HepG2 (cell line): ENCODE data around the gene EEF1E1. TPM values are rescaled to one million over a fixed set of nuclear protein-coding genes. Genes with fewer than 3 reads are reported as not detected.

Experiments used
- HMG20A ChIP-seq: IDR thresholded peaks from 2 replicates; pipeline ENCODE4 v1.6.1; 2016; ENCODE audit warnings: borderline replicate concordance
- HNRNPLL ChIP-seq: fragments of 200-400 bp; formaldehyde crosslinking; IDR thresholded peaks from 2 replicates; pipeline ENCODE4 v1.6.1; 2017; ENCODE audit warnings: mild to moderate bottlenecking, low read depth, low read length; ENCODE audit not compliant: poor library complexity, severe bottlenecking
- HOXA7 ChIP-seq: sonication (generic); formaldehyde crosslinking; IDR thresholded peaks from 2 replicates; pipeline ENCODE4 v1.8.1; 2022; ENCODE audit warnings: mild to moderate bottlenecking, missing genetic modification reagents, moderate library complexity
- IRX3 ChIP-seq: sonication (generic); formaldehyde crosslinking; IDR thresholded peaks from 2 replicates; pipeline ENCODE4 v1.8.1; 2023; ENCODE audit warnings: mild to moderate bottlenecking, low read depth, missing genetic modification reagents, borderline replicate concordance
- PHF5A ChIP-seq: IDR thresholded peaks from one replicate; pipeline ENCODE4 v1.6.1; 2018; ENCODE audit warnings: low read depth, missing genetic modification reagents; ENCODE audit not compliant: unreplicated experiment
- SMYD3 ChIP-seq: sonication (generic); formaldehyde crosslinking; IDR thresholded peaks from 2 replicates; pipeline ENCODE4 v1.8.1; 2023; ENCODE audit warnings: mild to moderate bottlenecking, missing genetic modification reagents
- ZMYM3 ChIP-seq: sonication (generic); formaldehyde crosslinking; IDR thresholded peaks from 2 replicates; pipeline ENCODE4 v1.5.1; 2020; ENCODE audit warnings: mild to moderate bottlenecking, missing genetic modification reagents
- ZNF547 ChIP-seq: sonication (generic); formaldehyde crosslinking; IDR thresholded peaks from 2 replicates; pipeline ENCODE4 v1.5.1; 2020; ENCODE audit warnings: mild to moderate bottlenecking, missing genetic modification reagents
- ZNF674 ChIP-seq: sonication (generic); formaldehyde crosslinking; IDR thresholded peaks from 2 replicates; pipeline ENCODE4 v1.5.0; 2020; ENCODE audit warnings: low read depth, mild to moderate bottlenecking, missing genetic modification reagents
- polyA plus RNA-seq, 8 experiments: library from polyadenylated mRNA; depleted of rRNA in 3 of 8; stranded (reverse) in 7 of 8; unstranded in 1 of 8; fragments of >200 nt; fragmentation: Illumina TruSeq in 4 of 8; extraction: Trizol in 4 of 8; gene quantifications; 2 replicates each; pipeline versions ENCODE4 v1.2.1 to v1.2.3, GENCODE V29; 2011 to 2016; ENCODE audit warnings: low read depth in 4 of 8, missing spikeins in 1 of 8, mixed read lengths in 1 of 8; ENCODE audit not compliant: insufficient read depth in 1 of 8
- total RNA-seq, 5 experiments: library from RNA; depleted of rRNA; stranded (reverse); fragments of >200 nt; fragmentation: Illumina TruSeq; extraction: Trizol; gene quantifications; 2 replicates each; pipeline ENCODE4 v1.2.3, GENCODE V29; 2016; ENCODE audit warnings: low read depth in 1 of 5
- TF ChIP-seq, protein P1 (sequence below): sonication (generic); formaldehyde crosslinking; IDR thresholded peaks from 2 replicates; pipeline ENCODE4 v1.5.0; 2020; ENCODE audit warnings: mild to moderate bottlenecking, missing genetic modification reagents
- TF ChIP-seq, protein P2 (sequence below): sonication (generic); formaldehyde crosslinking; IDR thresholded peaks from 2 replicates; pipeline ENCODE4 v1.5.1; 2020; ENCODE audit warnings: mild to moderate bottlenecking, missing genetic modification reagents, borderline replicate concordance
- TF ChIP-seq, protein P3 (sequence below): sonication (generic); formaldehyde crosslinking; IDR thresholded peaks from 2 replicates; pipeline ENCODE4 v1.4.0; 2020; ENCODE audit warnings: missing genetic modification reagents

EEF1E1 gene
- total and polyA plus RNA-seq, 2 of the 13 experiments (the other 11 are each of a cell fraction or from before 2014, with no cell fraction given) = 128 to 188 TPM

DNA sequence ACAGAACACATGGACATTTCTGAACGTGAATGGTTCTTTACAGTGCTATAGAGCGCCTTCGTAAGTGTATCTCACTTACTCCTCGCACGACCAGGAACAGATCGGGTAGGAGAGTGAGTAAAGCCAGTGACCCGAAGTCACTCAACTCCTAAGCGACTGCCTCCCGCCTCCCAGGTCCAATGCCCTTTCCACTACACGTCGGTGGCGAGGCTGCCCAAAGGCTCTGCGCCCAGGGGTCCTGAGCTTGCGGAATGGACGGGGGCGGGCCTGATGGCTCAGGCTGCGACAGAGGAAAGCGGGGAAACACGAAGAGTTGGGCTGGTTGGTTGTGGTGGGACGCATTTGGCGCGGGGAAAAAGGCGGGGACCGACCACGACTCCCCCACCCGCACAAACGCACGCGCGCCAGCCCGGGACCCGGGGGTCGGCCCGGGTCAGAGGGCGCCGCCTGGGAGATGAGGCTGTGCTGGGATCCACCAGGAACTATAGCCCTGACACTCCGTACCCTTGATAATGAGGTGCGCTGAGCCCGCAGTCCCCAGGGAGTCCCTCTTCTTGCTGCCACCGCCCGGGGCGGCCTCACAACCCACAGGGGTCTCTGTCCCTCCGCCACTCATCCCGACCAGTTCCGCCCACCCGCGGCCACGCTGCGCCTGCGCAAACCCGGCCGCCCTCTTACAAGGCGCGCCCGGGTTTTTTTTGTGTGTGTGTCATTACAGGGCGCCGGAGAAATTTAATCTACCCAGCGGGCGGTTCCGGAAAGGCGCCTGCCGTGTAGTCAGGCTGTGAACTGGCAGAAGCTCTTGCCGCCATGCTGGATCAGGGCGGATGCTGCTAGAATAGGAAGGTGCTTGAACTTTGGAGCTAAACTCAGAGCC, 38.3 kb downstream of the EEF1E1 start, which contains the start of gene BLOC1S5 (continued):
- TF ChIP-seq, protein P1, sequence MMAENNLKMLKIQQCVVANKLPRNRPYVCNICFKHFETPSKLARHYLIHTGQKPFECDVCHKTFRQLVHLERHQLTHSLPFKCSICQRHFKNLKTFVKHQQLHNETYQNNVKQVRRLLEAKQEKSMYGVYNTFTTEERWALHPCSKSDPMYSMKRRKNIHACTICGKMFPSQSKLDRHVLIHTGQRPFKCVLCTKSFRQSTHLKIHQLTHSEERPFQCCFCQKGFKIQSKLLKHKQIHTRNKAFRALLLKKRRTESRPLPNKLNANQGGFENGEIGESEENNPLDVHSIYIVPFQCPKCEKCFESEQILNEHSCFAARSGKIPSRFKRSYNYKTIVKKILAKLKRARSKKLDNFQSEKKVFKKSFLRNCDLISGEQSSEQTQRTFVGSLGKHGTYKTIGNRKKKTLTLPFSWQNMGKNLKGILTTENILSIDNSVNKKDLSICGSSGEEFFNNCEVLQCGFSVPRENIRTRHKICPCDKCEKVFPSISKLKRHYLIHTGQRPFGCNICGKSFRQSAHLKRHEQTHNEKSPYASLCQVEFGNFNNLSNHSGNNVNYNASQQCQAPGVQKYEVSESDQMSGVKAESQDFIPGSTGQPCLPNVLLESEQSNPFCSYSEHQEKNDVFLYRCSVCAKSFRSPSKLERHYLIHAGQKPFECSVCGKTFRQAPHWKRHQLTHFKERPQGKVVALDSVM = peak; percentile 49; the same call in 1 of the 2 replicates
- TF ChIP-seq ZMYM3 (CRISPR knock-in tag) = peak; percentile 33; the same call in 1 of the 2 replicates
- TF ChIP-seq HNRNPLL = peak; percentile 96
- TF ChIP-seq HMG20A (CRISPR knock-in tag) = peak; percentile 48; the same call in 1 of the 2 replicates
- TF ChIP-seq ZNF547 (CRISPR knock-in tag) = peak; percentile 78
- TF ChIP-seq, protein P2, sequence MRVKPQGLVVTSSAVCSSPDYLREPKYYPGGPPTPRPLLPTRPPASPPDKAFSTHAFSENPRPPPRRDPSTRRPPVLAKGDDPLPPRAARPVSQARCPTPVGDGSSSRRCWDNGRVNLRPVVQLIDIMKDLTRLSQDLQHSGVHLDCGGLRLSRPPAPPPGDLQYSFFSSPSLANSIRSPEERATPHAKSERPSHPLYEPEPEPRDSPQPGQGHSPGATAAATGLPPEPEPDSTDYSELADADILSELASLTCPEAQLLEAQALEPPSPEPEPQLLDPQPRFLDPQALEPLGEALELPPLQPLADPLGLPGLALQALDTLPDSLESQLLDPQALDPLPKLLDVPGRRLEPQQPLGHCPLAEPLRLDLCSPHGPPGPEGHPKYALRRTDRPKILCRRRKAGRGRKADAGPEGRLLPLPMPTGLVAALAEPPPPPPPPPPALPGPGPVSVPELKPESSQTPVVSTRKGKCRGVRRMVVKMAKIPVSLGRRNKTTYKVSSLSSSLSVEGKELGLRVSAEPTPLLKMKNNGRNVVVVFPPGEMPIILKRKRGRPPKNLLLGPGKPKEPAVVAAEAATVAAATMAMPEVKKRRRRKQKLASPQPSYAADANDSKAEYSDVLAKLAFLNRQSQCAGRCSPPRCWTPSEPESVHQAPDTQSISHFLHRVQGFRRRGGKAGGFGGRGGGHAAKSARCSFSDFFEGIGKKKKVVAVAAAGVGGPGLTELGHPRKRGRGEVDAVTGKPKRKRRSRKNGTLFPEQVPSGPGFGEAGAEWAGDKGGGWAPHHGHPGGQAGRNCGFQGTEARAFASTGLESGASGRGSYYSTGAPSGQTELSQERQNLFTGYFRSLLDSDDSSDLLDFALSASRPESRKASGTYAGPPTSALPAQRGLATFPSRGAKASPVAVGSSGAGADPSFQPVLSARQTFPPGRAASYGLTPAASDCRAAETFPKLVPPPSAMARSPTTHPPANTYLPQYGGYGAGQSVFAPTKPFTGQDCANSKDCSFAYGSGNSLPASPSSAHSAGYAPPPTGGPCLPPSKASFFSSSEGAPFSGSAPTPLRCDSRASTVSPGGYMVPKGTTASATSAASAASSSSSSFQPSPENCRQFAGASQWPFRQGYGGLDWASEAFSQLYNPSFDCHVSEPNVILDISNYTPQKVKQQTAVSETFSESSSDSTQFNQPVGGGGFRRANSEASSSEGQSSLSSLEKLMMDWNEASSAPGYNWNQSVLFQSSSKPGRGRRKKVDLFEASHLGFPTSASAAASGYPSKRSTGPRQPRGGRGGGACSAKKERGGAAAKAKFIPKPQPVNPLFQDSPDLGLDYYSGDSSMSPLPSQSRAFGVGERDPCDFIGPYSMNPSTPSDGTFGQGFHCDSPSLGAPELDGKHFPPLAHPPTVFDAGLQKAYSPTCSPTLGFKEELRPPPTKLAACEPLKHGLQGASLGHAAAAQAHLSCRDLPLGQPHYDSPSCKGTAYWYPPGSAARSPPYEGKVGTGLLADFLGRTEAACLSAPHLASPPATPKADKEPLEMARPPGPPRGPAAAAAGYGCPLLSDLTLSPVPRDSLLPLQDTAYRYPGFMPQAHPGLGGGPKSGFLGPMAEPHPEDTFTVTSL (CRISPR knock-in tag) = peak; percentile 85
- TF ChIP-seq, protein P3, sequence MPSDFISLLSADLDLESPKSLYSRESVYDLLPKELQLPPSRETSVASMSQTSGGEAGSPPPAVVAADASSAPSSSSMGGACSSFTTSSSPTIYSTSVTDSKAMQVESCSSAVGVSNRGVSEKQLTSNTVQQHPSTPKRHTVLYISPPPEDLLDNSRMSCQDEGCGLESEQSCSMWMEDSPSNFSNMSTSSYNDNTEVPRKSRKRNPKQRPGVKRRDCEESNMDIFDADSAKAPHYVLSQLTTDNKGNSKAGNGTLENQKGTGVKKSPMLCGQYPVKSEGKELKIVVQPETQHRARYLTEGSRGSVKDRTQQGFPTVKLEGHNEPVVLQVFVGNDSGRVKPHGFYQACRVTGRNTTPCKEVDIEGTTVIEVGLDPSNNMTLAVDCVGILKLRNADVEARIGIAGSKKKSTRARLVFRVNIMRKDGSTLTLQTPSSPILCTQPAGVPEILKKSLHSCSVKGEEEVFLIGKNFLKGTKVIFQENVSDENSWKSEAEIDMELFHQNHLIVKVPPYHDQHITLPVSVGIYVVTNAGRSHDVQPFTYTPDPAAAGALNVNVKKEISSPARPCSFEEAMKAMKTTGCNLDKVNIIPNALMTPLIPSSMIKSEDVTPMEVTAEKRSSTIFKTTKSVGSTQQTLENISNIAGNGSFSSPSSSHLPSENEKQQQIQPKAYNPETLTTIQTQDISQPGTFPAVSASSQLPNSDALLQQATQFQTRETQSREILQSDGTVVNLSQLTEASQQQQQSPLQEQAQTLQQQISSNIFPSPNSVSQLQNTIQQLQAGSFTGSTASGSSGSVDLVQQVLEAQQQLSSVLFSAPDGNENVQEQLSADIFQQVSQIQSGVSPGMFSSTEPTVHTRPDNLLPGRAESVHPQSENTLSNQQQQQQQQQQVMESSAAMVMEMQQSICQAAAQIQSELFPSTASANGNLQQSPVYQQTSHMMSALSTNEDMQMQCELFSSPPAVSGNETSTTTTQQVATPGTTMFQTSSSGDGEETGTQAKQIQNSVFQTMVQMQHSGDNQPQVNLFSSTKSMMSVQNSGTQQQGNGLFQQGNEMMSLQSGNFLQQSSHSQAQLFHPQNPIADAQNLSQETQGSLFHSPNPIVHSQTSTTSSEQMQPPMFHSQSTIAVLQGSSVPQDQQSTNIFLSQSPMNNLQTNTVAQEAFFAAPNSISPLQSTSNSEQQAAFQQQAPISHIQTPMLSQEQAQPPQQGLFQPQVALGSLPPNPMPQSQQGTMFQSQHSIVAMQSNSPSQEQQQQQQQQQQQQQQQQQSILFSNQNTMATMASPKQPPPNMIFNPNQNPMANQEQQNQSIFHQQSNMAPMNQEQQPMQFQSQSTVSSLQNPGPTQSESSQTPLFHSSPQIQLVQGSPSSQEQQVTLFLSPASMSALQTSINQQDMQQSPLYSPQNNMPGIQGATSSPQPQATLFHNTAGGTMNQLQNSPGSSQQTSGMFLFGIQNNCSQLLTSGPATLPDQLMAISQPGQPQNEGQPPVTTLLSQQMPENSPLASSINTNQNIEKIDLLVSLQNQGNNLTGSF (CRISPR knock-in tag) = 0 out of 2 replicates have a peak, but pooled peaks have one; percentile 88
- TF ChIP-seq ZNF674 (CRISPR knock-in tag) = no peak
- peak; percentile 94 for TF ChIP-seq SMYD3 (CRISPR knock-in tag)
- TF ChIP-seq IRX3 (CRISPR knock-in tag) = 0 out of 2 replicates have a peak, but pooled peaks have one; percentile 60
- peak; percentile 92 for TF ChIP-seq PHF5A (CRISPR knock-in tag)
- TF ChIP-seq HOXA7 (CRISPR knock-in tag) = no peak
